NCI-H1092 treated with DMSO at 0.1 percent for 48 hours (cell line): Measurements from ENCODE around the gene COX8A.
"Not testable (repeated sequence)": the region's sequence is repeated elsewhere in the genome, so short reads cannot be mapped to it uniquely, and the experiment has no call there.

Experiments
- DNase-seq: peaks from one replicate; lab custom pipeline; 2025; lab: John Stamatoyannopoulos, UW

The COX8A gene

DNA sequence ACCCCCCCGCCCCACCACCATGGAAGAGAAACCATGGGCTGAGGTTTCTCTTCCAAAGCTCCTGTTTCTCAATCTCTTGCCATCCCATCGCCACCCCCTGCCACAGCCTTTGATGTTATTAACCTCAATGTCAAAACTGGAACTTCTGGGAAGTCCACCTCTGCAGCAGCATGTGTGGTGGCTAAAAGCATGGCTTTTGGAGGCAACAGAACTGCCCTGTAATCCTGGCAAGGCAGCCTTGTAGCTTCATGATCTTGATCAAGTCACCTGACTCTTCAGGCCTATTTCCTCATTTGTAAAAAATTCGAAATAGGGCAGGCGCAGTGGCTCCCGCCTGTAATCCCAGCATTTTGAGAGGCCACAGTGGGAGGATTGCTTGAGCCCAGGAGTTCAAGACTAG, 3.5 kb upstream of the COX8A start:
- no peak for DNase-seq

DNA sequence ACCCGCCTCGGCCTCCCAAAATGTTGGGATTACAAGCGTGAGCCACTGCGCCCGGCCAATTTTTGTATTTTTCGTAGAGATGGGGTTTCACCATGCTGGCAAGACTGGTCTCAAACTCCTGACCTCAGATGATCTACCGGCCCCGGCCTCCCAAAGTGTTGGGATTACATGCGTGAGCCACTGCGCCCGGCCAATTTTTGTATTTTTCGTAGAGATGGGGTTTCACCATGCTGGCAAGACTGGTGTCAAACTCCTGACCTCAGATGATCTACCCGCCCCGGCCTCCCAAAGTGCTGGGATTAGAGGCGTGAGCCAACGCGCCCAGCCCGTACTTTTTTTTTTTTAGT, 535 bp upstream of the COX8A start:
- not testable (repeated sequence) for DNase-seq

- DNase-seq: no peak
Observed at GRCh38 chr11:63978551-63979239, 4.3 kb downstream of the COX8A start.

DNA sequence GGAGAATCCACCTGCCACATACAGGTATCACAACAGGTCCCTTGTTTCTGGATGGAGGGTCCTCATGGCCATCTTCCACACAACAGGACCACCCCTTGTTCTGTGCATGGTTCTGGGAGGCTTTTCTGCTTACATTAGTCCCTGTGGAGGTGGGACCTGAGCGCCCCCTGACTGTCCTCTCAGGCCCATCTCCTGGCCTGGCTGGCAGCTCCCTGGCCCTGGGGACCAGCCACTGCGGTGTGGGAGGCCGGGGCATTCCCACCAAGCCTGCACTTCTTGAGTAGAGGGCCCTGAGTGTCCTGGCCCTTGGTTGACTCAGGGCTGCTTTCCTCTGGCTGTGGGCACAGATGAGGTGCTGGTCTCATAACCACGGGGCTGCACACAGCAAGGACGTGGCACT, 5.0 kb downstream of the COX8A start:
- DNase-seq: no peak

DNA sequence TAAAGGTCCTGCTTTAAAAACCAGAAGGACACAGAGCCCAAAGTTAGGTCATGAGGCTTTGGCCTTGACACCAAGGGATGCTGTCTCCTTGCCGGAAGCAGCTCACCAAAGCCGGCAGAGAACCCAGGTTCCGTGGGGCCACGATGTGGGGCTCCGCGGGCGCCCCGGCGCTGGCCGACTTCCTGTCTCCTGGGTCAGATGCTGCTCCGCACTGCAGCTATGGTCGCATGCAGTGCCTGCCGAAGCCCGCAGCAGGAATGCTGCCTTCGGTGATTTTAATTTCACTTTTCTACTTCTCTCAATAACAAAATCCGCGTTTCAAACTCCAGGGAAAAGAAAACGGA, 11.4 kb downstream of the COX8A start:
- DNase-seq: no peak

GRCh38 chr11:63986156-63986931, 11.9 kb downstream of the COX8A start, which contains the start of gene OTUB1:
Gene OTUB1 (plus strand): TSS chr11:63986438. CDS start chr11:63986457, 19 bp downstream.
- peak; percentile 93 for DNase-seq

DNA sequence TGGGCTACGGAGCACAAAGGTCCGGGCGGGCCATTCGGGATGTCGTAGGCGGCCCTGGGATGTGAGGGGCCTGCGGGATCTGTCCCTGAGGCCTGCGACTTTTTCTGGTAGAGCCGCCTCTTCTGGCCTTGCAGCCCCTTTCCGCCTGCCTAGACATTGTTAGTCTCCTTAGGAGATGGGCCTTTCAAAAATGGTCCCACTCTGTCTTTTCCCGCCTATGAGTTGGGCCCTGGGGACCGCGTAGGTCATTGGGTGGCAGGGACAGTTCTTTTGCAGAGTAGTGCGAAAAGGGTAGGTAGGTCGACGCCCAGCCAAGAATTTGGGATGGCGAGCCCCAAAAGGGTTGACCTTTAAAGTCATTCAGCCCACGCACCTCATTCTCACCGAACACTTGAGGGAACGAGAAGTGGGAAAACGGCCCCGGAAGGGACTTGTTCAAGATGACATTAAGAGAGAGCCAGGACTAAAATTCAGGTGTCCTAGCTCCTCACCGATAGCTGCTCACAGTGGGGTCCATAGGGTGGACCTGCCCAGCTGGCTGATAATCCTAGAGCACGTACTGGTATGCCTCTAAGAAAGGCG, 12.6 kb downstream of the COX8A start:
- no peak for DNase-seq

- DNase-seq: no peak
Observed at GRCh38 chr11:63991558-63991957, 17.1 kb downstream of the COX8A start.

DNA sequence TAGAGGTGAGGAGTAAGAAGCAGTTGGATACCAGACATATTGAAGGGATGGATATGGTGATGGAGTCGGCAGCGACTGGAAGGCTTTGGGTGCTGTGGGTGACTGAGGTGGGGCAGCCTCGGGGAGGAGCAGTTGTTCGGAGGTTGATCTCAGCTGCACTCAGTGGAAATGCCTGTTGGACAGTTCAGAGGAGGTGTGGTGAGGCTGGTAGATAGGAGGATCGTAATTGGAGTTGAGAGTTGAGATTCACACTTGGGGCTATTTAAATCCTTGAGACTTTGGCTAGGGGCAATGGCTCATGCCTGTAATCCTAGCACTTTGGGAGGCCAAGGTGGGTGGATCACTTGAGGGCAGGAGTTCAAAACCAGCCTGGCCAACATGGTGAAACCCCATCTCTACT, 18.7 kb downstream of the COX8A start:
- DNase-seq: no peak

GRCh38 chr11:63993993-63994392, 19.6 kb downstream of the COX8A start:
- DNase-seq: no peak

- no peak for DNase-seq
Observed at GRCh38 chr11:63996512-63996911, 22.1 kb downstream of the COX8A start.

GRCh38 chr11:63997104-63997700, 22.8 kb downstream of the COX8A start:
- no peak for DNase-seq

- DNase-seq: no peak
Observed at GRCh38 chr11:63997801-63998337, 23.4 kb downstream of the COX8A start.

DNA sequence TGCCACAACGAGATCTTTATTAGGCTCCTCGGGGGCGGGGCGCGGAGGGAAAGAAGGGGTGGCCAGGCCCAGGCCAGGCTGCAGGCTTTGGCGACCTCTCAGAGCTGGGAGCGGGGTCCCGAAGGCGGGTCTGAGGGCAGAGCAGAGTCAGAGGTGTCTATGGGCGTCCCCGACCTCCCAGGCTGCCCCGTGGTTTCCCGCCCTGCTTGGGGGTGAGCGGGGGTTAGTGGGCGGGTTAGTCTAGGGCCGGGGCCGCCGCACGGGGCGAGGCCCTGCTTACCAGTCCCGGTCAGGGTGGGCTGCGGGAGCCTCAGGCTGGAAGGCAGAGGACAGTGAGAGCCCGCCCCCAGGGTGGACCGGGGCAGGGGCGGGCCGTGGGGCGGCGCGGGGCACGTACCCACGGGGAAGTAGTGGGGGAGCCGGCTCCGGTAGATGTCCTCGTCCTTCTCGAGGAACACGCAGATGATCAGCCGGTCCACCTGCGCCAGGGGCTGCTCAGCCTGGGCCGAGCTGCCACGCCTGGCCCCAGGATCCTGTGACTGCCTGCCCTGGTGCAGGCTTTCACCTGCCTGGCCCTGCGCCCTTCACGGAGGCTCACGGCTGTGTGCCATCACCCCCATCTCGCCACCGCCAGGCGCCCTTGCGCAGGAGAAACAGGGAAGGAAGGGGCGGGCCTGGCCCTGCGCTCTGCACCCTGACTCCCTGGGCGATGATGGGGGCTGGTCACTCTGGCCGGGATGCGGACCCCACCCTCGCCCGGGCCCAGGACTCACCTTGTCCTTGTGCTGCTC, 24.3 kb downstream of the COX8A start:
- DNase-seq: no peak

GRCh38 chr11:63999349-64000025, 25.1 kb downstream of the COX8A start:
- no peak for DNase-seq

GRCh38 chr11:64000026-64000739, 25.8 kb downstream of the COX8A start:
- DNase-seq: no peak

DNA sequence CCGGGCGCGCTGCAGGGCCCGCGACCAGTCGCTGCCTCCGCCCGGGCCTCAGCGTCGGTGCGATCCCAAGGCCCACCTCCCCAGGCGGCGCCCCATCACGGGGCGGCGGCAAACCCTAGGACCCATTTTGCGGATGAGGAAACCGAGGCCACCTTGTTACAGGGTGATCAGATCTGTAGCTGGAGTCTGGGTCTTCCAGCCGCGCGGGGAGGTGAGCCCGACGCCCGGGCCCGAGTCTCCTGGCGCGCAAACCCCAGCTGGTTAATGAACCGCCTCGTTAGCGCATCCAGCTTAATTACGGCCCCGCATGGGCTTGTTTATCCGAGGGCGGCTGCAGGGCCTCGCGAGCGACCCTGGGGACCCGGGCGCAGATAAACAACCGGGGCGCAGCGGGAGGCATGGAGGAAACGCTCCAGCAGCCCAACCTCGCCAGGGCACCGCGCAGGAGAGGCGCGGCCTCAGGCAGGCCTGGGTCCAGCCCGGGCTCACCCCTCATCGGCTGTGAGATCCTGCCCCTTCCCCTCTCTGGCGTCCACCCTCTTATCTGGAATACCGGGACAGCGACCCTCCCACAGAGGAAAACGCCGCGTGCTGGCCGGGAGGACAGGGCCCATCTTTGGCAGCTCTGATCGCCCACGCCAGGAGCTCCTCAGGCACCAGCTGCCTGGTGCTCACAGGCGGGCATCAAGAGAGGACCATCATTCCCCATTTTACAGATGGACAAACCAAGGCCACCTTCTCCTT, 26.5 kb downstream of the COX8A start:
- DNase-seq: no peak

DNA sequence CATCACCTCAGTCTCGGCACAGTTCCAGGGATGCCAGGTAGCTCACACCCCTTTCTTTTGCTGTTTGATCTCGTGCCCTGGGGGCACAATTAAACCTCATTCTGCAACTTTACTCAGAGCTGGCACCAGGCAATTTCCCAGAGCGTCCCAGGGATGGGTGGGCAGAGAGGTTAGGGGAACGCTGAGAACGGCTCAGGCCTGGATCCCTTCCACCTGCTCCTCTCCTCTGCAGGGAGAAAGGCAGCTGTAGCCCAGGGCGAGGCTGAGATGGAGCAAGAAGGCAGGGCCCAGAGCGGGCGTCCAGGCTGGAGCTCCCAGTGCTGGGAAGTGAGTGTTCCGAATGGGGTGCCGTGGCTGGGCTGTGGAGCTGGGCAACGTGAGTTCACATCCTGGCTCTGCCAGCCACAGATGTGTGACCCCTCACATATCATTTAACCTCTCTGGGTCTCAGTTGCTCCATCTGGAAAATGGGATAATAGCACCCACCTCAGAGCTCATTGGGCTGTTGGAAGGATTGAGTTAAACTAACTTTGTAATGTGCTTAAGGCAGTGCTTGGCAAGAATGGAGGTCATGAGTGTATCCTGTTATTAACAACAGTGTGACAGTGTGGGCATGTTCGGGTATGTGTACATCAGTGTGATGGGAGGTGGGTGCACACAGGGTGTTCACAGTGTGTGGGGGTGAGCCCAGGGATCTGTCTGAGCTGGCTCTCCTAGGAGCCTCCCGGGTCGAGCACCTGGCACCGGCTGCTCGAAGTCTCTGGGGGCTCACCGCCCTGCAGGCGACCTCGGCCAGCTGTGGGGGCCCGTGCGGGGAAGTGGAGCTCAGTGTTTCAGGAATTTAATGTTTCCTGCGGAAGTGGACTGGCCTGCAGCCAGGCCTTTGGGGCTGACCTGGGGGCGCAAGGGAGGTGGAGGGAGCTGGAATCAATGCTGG, 27.3 kb downstream of the COX8A start:
- DNase-seq: peak; percentile 30
